ENCODE results near the gene MOB2.

MOB2 gene

GRCh38 chr11:1499261-1499890 is 12.8 kb upstream of the MOB2 start:
- ATAC-seq (replicated peaks; ENCODE audit: extremely low read depth, poor library complexity, severe bottlenecking) (no peak), DNase-seq (ENCODE audit: low spot score in 2 of 2) (no peak)
- no peak overlapping the region for H3K4me3 Mint-ChIP-seq
- no peaks in the 10 kb centered on the region for H3K27me3 Mint-ChIP-seq
- H3K4me1 Mint-ChIP-seq, result peaks cover 71% of the 10 kb centered on the region
- no peaks in the 10 kb centered on the region for H3K9me3 Mint-ChIP-seq
- no peak overlapping the region for H3K27ac Mint-ChIP-seq (ENCODE audit: low read depth)
- H3K36me3 Mint-ChIP-seq (ENCODE audit: insufficient read depth), result peaks cover 5% of the 10 kb centered on the region

GRCh38 chr11:1498262-1498661 is 11.7 kb upstream of the MOB2 start:
- H3K27ac Mint-ChIP-seq (ENCODE audit: low read depth), result no peak overlapping the region
- H3K9me3 Mint-ChIP-seq, result no peaks in the 10 kb centered on the region
- H3K36me3 Mint-ChIP-seq (ENCODE audit: insufficient read depth), result peaks cover 4% of the 10 kb centered on the region
- DNase-seq (ENCODE audit: low spot score in 2 of 2), result no peak
- no peak for ATAC-seq (replicated peaks; ENCODE audit: extremely low read depth, poor library complexity, severe bottlenecking)
- no peaks in the 10 kb centered on the region for H3K27me3 Mint-ChIP-seq
- H3K4me1 Mint-ChIP-seq, result peaks cover 72% of the 10 kb centered on the region
- H3K4me3 Mint-ChIP-seq, result no peak overlapping the region

- Mint-ChIP-seq H3K9me3 (no peaks in the 10 kb centered on the region), H3K4me3 (no peak overlapping the region), H3K4me1 (peaks cover 72% of the 10 kb centered on the region), H3K36me3 (ENCODE audit: insufficient read depth) (peaks cover 4% of the 10 kb centered on the region), H3K27me3 (no peaks in the 10 kb centered on the region), H3K27ac (ENCODE audit: low read depth) (no peak overlapping the region)
- no peak for ATAC-seq (replicated peaks; ENCODE audit: extremely low read depth, poor library complexity, severe bottlenecking)
- no peak for DNase-seq (ENCODE audit: low spot score in 2 of 2)
These were observed 11.0 kb upstream of the MOB2 start for GRCh38 chr11:1497600-1497999.

DNA sequence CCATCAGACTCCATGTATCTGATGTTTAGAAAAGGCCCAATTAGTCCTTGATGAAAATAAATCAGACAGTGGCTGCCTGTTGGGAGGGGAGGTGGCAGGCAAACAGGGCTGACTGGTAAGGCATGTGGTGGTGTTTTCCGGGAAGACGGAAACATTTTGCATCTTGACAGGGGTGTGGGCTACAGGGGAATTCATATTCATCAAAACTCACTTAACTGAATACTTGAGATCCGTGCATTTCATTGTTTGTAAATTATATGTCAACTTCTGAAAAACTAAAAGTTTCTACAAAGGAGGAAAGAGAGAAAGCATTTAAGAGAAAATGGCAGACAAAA is 10.1 kb upstream of the MOB2 start:
- peaks cover 75% of the 10 kb centered on the region for H3K4me1 Mint-ChIP-seq
- no peak overlapping the region for H3K4me3 Mint-ChIP-seq
- peaks cover 4% of the 10 kb centered on the region for H3K36me3 Mint-ChIP-seq (ENCODE audit: insufficient read depth)
- H3K27ac Mint-ChIP-seq (ENCODE audit: low read depth), result no peak overlapping the region
- no peak for DNase-seq (ENCODE audit: low spot score in 2 of 2)
- H3K9me3 Mint-ChIP-seq, result no peaks in the 10 kb centered on the region
- H3K27me3 Mint-ChIP-seq, result no peaks in the 10 kb centered on the region
- ATAC-seq (replicated peaks; ENCODE audit: extremely low read depth, poor library complexity, severe bottlenecking), result no peak

DNA sequence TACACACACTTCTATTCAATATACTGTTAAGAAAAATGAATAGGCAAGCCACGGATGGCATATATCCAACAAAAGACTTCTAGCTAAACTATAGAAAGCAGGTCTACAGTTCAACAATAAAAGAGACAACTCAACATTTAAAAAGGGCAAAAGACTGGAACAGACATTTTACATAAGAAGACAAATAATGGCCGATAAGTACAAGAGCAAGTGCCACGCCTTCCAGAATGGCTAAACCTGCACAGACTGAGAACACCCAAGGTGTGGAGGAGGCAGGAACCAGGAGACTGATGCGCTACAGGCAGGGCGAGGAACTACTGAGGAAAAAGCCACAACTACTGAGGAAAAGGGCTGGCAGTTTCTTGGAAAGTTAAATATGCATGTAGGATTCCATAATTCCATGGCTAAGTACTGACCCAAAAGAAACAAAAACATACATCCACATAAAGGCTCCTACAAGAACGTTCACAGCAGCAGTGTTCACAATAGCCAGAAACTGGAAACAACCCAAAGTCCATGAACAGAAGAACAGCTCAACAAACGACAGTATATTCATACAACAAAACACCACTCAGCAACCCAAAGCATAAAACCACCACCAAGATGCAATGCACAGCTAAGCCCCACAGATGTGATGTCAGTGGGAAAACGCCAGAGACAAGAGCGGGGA is 9.6 kb upstream of the MOB2 start:
- peaks cover 75% of the 10 kb centered on the region for H3K4me1 Mint-ChIP-seq
- no peaks in the 10 kb centered on the region for H3K9me3 Mint-ChIP-seq
- H3K27ac Mint-ChIP-seq (ENCODE audit: low read depth), result no peak overlapping the region
- ATAC-seq (replicated peaks; ENCODE audit: extremely low read depth, poor library complexity, severe bottlenecking) (no peak), DNase-seq (ENCODE audit: low spot score in 2 of 2) (no peak)
- H3K36me3 Mint-ChIP-seq (ENCODE audit: insufficient read depth), result peaks cover 4% of the 10 kb centered on the region
- no peaks in the 10 kb centered on the region for H3K27me3 Mint-ChIP-seq
- no peak overlapping the region for H3K4me3 Mint-ChIP-seq

DNA sequence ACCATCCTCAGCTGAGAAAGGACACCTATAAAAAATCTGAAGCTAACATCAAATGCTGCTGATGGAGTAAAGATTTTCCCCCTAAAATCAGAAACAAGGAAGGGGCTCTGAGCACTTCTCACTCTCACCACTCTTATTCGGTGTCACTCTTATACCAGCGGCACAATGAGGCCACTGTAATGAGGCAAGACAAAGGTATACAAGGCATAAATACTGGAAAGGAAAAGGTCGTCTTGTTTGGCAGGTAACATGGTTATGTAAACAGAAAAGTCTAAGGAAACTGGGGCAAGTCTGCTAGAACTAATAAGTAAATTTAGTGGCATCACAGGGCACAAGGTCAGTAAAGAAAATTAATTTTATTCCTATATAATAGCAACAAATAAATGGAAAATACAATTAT is 8.1 kb upstream of the MOB2 start:
- peaks cover 64% of the 10 kb centered on the region for H3K4me1 Mint-ChIP-seq
- H3K36me3 Mint-ChIP-seq (ENCODE audit: insufficient read depth), result peaks cover 2% of the 10 kb centered on the region
- H3K27ac Mint-ChIP-seq (ENCODE audit: low read depth), result no peak overlapping the region
- H3K4me3 Mint-ChIP-seq, result no peak overlapping the region
- no peak for ATAC-seq (replicated peaks; ENCODE audit: extremely low read depth, poor library complexity, severe bottlenecking)
- no peak for DNase-seq (ENCODE audit: low spot score in 2 of 2)
- H3K9me3 Mint-ChIP-seq, result no peaks in the 10 kb centered on the region
- H3K27me3 Mint-ChIP-seq, result no peaks in the 10 kb centered on the region

GRCh38 chr11:1493650-1494244 is 7.2 kb upstream of the MOB2 start:
- H3K4me1 Mint-ChIP-seq, result peaks cover 65% of the 10 kb centered on the region
- H3K4me3 Mint-ChIP-seq, result no peak overlapping the region
- H3K9me3 Mint-ChIP-seq, result no peaks in the 10 kb centered on the region
- H3K36me3 Mint-ChIP-seq (ENCODE audit: insufficient read depth), result peaks cover 4% of the 10 kb centered on the region
- DNase-seq (ENCODE audit: low spot score in 2 of 2) (no peak), ATAC-seq (replicated peaks; ENCODE audit: extremely low read depth, poor library complexity, severe bottlenecking) (no peak)
- peak overlapping the region; percentile 67 for H3K27ac Mint-ChIP-seq (ENCODE audit: low read depth)
- H3K27me3 Mint-ChIP-seq, result no peaks in the 10 kb centered on the region

DNA sequence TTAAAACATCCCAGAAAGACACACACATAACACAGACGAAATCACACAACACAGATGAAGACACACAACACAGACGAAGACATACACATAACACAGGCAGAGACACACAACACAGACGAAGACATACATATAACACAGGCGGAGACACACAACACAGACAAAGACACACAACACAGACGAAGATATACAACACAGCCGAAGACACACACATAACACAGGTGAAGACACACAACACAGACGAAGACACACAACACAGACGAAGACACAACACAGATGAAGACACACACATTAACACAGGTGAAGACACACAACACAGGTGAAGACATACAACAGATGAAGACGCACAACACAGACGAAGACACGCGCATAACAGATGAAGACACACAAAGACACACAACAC is 4.8 kb upstream of the MOB2 start:
- no peak for DNase-seq (ENCODE audit: low spot score in 2 of 2)
- H3K27ac Mint-ChIP-seq (ENCODE audit: low read depth), result no peak overlapping the region
- no peaks in the 10 kb centered on the region for H3K27me3 Mint-ChIP-seq
- H3K9me3 Mint-ChIP-seq, result no peaks in the 10 kb centered on the region
- ATAC-seq (replicated peaks; ENCODE audit: extremely low read depth, poor library complexity, severe bottlenecking), result no peak
- H3K4me1 Mint-ChIP-seq, result peaks cover 57% of the 10 kb centered on the region
- H3K36me3 Mint-ChIP-seq (ENCODE audit: insufficient read depth), result peaks cover 5% of the 10 kb centered on the region
- no peak overlapping the region for H3K4me3 Mint-ChIP-seq

- no peak for ATAC-seq (replicated peaks; ENCODE audit: extremely low read depth, poor library complexity, severe bottlenecking)
- no peaks in the 10 kb centered on the region for H3K9me3 Mint-ChIP-seq
- H3K27me3 Mint-ChIP-seq, result no peaks in the 10 kb centered on the region
- no peak for DNase-seq (ENCODE audit: low spot score in 2 of 2)
- H3K27ac Mint-ChIP-seq (ENCODE audit: low read depth), result no peak overlapping the region
- H3K36me3 Mint-ChIP-seq (ENCODE audit: insufficient read depth), result peaks cover 5% of the 10 kb centered on the region
- peaks cover 52% of the 10 kb centered on the region for H3K4me1 Mint-ChIP-seq
- no peak overlapping the region for H3K4me3 Mint-ChIP-seq
These were observed 4.1 kb upstream of the MOB2 start for GRCh38 chr11:1490651-1491050.

DNA sequence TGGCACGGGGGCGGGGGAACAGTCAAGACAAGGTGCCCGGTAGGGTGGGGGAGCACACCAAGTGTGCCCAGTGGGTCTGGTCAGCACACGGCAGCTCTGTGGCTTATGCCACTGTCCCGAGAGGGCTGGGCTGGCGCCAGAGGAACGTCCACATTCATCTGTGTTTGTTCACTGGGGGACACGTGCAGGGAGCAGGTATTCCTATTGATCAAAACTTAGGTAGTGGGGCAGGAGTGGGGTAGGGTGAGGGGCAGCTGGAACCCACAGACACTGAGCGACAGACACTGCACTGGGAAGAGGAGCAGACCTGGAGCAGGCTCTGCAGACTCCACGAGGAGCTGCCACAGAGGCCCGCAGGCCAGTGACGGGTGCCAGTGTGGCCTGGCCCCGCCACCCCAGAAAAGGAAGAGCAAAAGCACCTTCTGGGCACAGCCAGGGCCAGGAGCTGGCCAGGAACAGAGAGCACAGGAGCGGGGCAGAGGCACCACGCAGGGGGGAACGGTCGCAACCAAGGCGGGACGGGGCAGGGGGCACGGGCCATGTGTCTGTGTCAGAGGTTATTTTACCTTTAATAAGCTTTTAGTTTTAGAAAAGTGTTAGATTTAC is 2.1 kb upstream of the MOB2 start:
- ATAC-seq (replicated peaks; ENCODE audit: extremely low read depth, poor library complexity, severe bottlenecking) (no peak), DNase-seq (ENCODE audit: low spot score in 2 of 2) (no peak)
- Mint-ChIP-seq H3K4me3 (no peak overlapping the region), H3K4me1 (peaks cover 50% of the 10 kb centered on the region), H3K9me3 (no peaks in the 10 kb centered on the region), H3K27me3 (no peaks in the 10 kb centered on the region), H3K36me3 (ENCODE audit: insufficient read depth) (peaks cover 9% of the 10 kb centered on the region), H3K27ac (ENCODE audit: low read depth) (no peak overlapping the region)

DNA sequence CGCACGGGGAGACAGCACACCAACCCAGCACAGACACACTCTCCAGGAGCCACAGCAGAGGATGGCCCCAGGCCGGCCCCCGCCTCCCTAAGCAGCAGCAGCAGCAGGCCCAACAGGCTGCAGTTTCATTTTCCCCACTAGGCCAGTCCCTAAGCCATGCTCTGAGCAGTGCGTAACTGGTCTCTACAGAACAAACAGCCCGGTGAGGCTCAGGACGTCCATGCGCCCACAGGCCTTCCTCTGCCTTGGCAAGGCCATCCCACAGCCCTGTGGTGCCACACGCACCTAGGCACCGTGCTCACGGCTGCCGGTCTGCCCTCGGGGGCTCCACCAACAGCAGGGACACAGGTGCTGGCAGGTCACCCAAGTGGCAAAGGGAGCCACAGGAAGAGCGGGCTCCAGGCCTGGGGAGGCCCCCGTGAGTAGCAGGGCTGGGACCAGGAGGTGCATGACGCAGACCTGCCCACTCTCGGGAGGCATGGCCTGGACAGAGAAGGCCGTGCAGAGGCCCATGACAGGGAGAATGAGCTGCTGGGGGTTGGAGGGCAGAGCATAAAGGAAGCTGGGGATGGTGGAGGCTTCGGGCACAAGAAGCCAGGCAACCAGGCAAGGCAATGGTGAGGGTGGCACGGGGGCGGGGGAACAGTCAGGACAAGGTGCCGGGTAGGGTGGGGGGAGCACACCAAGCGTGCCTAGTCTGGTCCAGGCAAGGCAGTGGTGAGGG is 1.4 kb upstream of the MOB2 start:
- Mint-ChIP-seq H3K4me1 (peaks cover 48% of the 10 kb centered on the region), H3K27me3 (no peaks in the 10 kb centered on the region), H3K27ac (ENCODE audit: low read depth) (peak overlapping the region; percentile 66), H3K9me3 (no peaks in the 10 kb centered on the region), H3K36me3 (ENCODE audit: insufficient read depth) (peaks cover 9% of the 10 kb centered on the region), H3K4me3 (peak overlapping the region; percentile 36)
- DNase-seq (ENCODE audit: low spot score in 2 of 2) (no peak), ATAC-seq (replicated peaks; ENCODE audit: extremely low read depth, poor library complexity, severe bottlenecking) (no peak)

DNA sequence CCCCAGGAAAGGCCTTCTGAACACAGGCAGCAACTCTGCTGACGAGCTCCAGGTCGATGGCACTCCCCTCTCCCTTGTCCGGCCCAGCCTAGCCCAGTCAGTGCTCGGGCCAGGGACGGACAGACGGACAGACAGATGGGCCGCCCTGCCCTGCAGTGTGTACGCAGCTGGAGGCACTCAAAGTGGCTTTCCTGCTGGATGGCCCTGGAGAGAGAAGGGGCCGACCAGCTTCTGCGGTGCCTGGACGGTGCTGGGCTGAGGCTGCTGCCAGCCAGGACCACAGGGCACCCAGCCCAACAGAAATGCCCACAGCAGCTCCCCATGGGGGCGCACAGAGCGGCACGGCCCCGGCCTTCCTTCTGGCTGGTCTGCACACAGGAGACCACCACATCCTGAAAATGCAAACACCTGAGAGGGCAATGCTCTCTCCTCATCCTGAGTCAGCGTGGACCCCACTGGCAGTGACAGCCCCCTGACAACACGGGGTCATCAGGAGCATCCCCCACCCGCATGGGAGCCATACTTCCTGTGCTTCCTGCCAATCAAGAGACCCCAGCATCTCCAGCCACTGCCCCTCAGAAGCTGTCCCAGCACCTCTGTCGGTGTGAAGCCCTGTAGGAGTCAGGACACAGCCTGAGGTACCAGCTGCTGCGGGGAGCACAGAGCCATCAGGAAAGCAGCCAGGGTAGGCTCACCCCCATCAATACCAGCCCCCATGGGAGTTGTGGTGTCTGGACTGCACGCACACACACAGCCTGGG is 692 bp upstream of the MOB2 start:
- Mint-ChIP-seq H3K36me3 (ENCODE audit: insufficient read depth) (peaks cover 9% of the 10 kb centered on the region), H3K4me3 (no peak overlapping the region), H3K27me3 (no peaks in the 10 kb centered on the region), H3K4me1 (peaks cover 41% of the 10 kb centered on the region), H3K9me3 (no peaks in the 10 kb centered on the region), H3K27ac (ENCODE audit: low read depth) (peak overlapping the region; percentile 66)
- ATAC-seq (replicated peaks; ENCODE audit: extremely low read depth, poor library complexity, severe bottlenecking), result no peak
- DNase-seq (ENCODE audit: low spot score in 2 of 2), result no peak

Data from central memory CD8-positive, alpha-beta T cell (primary cell).